HepG2 (cell line): ENCODE results near the gene UBR4.

Experiments
- HNRNPK ChIP-seq: fragments of 200-400 bp; formaldehyde crosslinking; IDR thresholded peaks from 2 replicates; pipeline ENCODE4 v1.6.1; 2018; ENCODE audit warnings: low read length, low read depth, moderate library complexity, mild to moderate bottlenecking; ENCODE audit not compliant: poor library complexity, severe bottlenecking
- HNRNPLL ChIP-seq: fragments of 200-400 bp; formaldehyde crosslinking; IDR thresholded peaks from 2 replicates; pipeline ENCODE4 v1.6.1; 2017; ENCODE audit warnings: mild to moderate bottlenecking, low read depth, low read length; ENCODE audit not compliant: poor library complexity, severe bottlenecking
- KDM3A ChIP-seq: IDR thresholded peaks from 2 replicates; pipeline ENCODE4 v1.6.1; 2018; ENCODE audit warnings: low read depth, missing compliant biosample characterization
- MAZ ChIP-seq, 2 experiments: sonication (generic) in 1 of 2; formaldehyde crosslinking in 1 of 2; IDR thresholded peaks; 2 replicates each; pipeline versions ENCODE4 v1.5.0 to v1.6.1; 2012 to 2020; ENCODE audit warnings: low read depth in 2 of 2, mild to moderate bottlenecking in 2 of 2, borderline replicate concordance in 1 of 2, improper control_type of control experiment in 1 of 2, low read length in 1 of 2, missing genetic modification reagents in 1 of 2, moderate library complexity in 1 of 2
- NCOA5 ChIP-seq: sonication (generic); formaldehyde crosslinking; IDR thresholded peaks from 2 replicates; pipeline ENCODE4 v1.4.0; 2020; ENCODE audit warnings: missing genetic modification reagents
- POLR2A ChIP-seq, 2 experiments: IDR thresholded peaks; 2 replicates each; pipeline ENCODE4 v1.6.1; 2011; ENCODE audit warnings: low read depth in 2 of 2, low read length in 2 of 2, mild to moderate bottlenecking in 1 of 2, moderate library complexity in 1 of 2; ENCODE audit not compliant: insufficient read depth in 1 of 2
- PPARG ChIP-seq: conservative IDR thresholded peaks from 2 replicates; pipeline ENCODE4 v1.6.1; 2016; ENCODE audit warnings: missing biosample characterization, missing genetic modification reagents
- TF ChIP-seq, protein P1 (sequence below): IDR thresholded peaks from 2 replicates; pipeline ENCODE4 v1.6.1; 2012; ENCODE audit warnings: inconsistent platforms
- TF ChIP-seq, protein P2 (sequence below): sonication (generic); formaldehyde crosslinking; IDR thresholded peaks from 2 replicates; pipeline ENCODE4 v1.4.0; 2020; ENCODE audit warnings: missing genetic modification reagents

DNA sequence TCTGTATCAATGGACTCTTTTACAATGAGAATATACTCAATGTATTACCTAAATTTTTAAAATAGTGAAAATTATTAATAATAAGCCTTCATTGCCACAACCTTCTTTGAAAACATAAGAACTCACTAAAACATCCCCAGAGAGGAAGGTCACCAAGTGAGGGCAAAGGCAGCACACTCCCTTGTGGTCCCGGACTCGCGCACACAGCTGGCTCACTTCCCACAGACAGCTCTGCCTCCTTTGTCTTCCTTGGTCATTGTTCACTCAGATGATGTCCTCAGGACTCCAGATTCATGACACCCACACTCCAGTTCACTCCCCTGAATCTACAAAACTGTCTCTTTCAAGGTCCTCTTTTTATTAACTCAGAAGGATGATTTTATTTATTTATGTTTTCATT, 19.2 kb upstream of the UBR4 start:
- TF ChIP-seq, protein P1, sequence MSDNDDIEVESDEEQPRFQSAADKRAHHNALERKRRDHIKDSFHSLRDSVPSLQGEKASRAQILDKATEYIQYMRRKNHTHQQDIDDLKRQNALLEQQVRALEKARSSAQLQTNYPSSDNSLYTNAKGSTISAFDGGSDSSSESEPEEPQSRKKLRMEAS = no peak
- TF ChIP-seq HNRNPLL = no peak
- no peak for TF ChIP-seq NCOA5 (CRISPR knock-in tag)
- TF ChIP-seq HNRNPK = no peak
- no peak for TF ChIP-seq POLR2A (IDR thresholded peaks at IDR 0.05; ENCODE audit: insufficient read depth in 1 of 2, low read depth in 2 of 2, low read length in 2 of 2)
- TF ChIP-seq KDM3A (CRISPR knock-in tag) = no peak
- TF ChIP-seq, protein P2, sequence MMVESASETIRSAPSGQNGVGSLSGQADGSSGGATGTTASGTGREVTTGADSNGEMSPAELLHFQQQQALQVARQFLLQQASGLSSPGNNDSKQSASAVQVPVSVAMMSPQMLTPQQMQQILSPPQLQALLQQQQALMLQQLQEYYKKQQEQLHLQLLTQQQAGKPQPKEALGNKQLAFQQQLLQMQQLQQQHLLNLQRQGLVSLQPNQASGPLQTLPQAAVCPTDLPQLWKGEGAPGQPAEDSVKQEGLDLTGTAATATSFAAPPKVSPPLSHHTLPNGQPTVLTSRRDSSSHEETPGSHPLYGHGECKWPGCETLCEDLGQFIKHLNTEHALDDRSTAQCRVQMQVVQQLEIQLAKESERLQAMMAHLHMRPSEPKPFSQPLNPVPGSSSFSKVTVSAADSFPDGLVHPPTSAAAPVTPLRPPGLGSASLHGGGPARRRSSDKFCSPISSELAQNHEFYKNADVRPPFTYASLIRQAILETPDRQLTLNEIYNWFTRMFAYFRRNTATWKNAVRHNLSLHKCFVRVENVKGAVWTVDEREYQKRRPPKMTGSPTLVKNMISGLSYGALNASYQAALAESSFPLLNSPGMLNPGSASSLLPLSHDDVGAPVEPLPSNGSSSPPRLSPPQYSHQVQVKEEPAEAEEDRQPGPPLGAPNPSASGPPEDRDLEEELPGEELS (CRISPR knock-in tag) = no peak
- TF ChIP-seq PPARG (CRISPR knock-in tag) = no peak
- TF ChIP-seq MAZ (IDR thresholded peaks at IDR 0.05; ENCODE audit: borderline replicate concordance, low read depth, low read length) = no peak
- no peak for TF ChIP-seq MAZ (CRISPR knock-in tag; IDR thresholded peaks at IDR 0.05; ENCODE audit: low read depth)
